ENCODE data around the gene AFAP1L2.

AFAP1L2 gene

DNA sequence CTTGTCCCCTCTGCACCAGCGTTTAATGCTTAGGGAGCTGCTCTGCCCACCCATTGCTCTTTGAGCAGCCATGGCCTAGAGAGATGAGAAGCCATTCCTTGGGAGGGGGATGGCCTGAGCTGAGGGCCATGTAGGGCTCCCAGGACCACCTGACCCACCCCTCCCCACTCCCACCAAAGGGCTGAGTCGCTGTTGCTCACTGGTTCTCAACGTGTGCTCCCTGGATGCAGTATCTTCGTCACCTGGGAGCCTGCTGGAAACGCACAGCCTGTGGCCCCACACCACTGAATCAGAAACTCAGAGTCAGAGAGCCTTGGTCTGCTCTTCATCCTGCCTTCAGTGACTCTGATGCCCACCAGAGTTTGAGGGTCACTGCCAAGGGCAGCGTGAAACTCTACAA, 128.2 kb downstream of the AFAP1L2 start:
- Histone ChIP-seq H3K9me3 (replicated peaks in 1 of 11) (no peaks in the 10 kb centered on the region), H3K9ac (no peak overlapping the region), H3K27me3 (no peaks in the 10 kb centered on the region), H4K20me1 (no peaks in the 10 kb centered on the region), H3K4me1 (peaks cover 0 to 15% (median 0%) of the 10 kb centered on the region in 10 experiments; a peak in 3 of 20 replicates), H3K36me3 (no peaks in the 10 kb centered on the region), H3K4me3 (no peak overlapping the region), H3K27ac (no peak overlapping the region), H3K4me2 (no peak overlapping the region)
- no peak for TF ChIP-seq Cebpa-rat (IDR thresholded peaks at IDR 0.05)

DNA sequence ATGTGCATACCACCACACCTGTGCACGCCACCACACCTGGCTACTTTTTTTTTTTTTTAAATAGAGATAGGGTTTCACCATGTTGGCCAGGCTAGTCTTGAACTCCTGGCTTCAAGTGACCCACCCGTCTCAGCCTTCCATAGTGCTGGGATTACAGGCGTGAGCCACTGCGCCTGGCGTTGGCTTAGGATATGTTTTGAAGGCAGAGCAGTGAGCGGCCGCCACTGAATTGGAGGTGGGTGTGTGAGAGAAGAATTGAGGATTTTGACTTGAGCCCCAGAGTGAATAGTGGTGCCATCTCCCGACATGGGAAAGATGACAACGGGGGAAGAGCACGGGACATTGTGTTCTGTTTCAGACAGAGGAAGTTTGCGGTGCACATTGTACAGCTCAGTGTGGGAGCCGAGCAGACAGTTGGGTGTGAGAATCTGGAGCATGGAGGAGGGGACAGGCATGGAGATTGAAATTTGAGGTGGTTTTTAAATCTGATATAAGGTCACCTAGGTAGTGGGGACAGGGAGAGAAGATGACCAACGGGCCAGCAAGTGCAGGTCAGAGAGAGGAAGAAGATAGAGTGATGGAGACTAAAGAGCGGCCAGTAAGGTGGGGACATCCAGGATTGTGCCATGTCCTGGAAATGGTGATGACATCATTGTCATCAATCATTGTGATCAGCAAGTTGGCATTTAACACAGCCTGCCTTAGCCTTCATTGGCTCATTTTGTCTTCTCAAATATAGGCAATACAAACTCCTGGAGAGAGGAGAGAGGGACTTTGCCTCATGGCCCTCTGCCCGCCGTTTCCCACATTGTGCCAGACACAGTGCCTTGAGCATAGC, 129.5 kb downstream of the AFAP1L2 start:
- Histone ChIP-seq H3K4me2 (no peak overlapping the region), H3K9ac (no peak overlapping the region), H3K27me3 (no peaks in the 10 kb centered on the region), H3K36me3 (no peaks in the 10 kb centered on the region), H4K20me1 (no peaks in the 10 kb centered on the region), H3K4me1 (peaks cover 0 to 15% (median 0%) of the 10 kb centered on the region in 10 experiments; a peak in 3 of 20 replicates), H3K4me3 (no peak overlapping the region), H3K9me3 (replicated peaks in 1 of 11) (no peaks in the 10 kb centered on the region), H3K27ac (no peak overlapping the region)
- no peak for TF ChIP-seq Cebpa-rat (IDR thresholded peaks at IDR 0.05)

DNA sequence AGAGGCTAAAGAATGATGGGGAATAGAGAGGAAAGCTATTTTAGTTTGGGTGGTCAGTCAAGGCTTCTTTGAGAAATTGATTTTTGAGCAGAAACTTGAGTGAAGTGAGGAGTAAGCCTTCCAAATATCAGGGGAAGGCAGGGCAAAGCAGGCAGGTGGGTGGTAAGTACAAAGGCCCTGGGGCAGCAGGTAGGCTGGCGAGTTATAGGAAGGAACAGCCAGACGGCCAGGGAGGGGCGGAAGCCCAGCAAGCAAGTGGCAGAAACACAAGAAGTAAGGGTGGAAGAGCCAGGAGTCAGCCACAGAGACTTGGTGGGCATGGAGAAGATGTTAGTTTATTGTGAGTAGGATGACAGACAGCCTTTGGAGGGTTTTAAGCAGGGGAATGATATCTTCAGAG, 130.4 kb downstream of the AFAP1L2 start:
- Histone ChIP-seq H3K4me2 (no peak overlapping the region), H3K4me3 (no peak overlapping the region), H3K9ac (no peak overlapping the region), H3K4me1 (peaks cover 0 to 15% (median 0%) of the 10 kb centered on the region in 10 experiments; a peak in 3 of 20 replicates), H3K27me3 (no peaks in the 10 kb centered on the region), H3K27ac (no peak overlapping the region), H4K20me1 (no peaks in the 10 kb centered on the region), H3K36me3 (no peaks in the 10 kb centered on the region), H3K9me3 (replicated peaks in 1 of 11) (no peaks in the 10 kb centered on the region)
- no peak for TF ChIP-seq Cebpa-rat (IDR thresholded peaks at IDR 0.05)

DNA sequence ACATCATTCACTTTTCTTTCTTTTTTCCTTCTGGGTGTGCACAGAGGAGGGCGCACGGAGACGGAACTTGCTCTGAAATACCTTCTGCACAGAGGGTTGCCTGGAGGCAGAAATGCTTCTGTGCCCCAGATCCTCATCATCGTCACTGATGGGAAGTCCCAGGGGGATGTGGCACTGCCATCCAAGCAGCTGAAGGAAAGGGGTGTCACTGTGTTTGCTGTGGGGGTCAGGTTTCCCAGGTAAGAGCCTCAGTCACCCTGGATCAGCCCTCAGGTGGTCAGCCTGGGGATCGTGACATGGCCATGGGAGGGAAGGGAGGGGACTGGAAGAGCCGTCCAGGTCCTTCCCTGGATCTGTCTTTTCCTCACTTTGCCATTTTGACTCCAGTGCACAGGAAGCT, 131.6 kb downstream of the AFAP1L2 start:
- peaks cover 0 to 15% (median 0%) of the 10 kb centered on the region in 10 experiments; a peak in 3 of 20 replicates for H3K4me1 ChIP-seq
- H3K36me3 ChIP-seq, result no peaks in the 10 kb centered on the region
- no peak for TF ChIP-seq Cebpa-rat (IDR thresholded peaks at IDR 0.05)
- 0 out of 22 replicates have a peak overlapping the region, but pooled peaks of 1 of the 11 experiments have one; percentile 9 for H3K4me2 ChIP-seq
- H3K27me3 ChIP-seq, result no peaks in the 10 kb centered on the region
- no peak overlapping the region for H3K27ac ChIP-seq
- H3K4me3 ChIP-seq, result no peak overlapping the region
- no peaks in the 10 kb centered on the region for H4K20me1 ChIP-seq
- no peaks in the 10 kb centered on the region for H3K9me3 ChIP-seq (replicated peaks in 1 of 11)
- no peak overlapping the region for H3K9ac ChIP-seq

DNA sequence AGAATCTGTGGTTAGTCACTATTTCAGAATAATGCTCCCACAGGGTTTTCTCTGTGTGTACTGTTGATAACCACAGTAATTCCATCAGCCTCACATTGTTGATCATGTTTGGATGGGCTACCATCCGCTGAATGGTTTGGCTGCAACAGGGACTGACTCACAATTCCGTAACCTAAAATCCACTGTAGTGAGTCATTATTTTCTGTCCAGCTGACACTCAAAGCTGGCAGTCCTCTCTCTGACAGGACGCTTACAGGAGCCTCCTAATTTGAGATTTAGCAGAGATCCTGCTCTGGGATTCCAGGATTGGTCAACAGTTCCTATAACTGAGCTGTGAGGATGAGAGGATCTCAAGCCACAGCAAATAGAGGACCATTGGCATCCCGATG, 132.5 kb downstream of the AFAP1L2 start:
- no peaks in the 10 kb centered on the region for H3K27me3 ChIP-seq

DNA sequence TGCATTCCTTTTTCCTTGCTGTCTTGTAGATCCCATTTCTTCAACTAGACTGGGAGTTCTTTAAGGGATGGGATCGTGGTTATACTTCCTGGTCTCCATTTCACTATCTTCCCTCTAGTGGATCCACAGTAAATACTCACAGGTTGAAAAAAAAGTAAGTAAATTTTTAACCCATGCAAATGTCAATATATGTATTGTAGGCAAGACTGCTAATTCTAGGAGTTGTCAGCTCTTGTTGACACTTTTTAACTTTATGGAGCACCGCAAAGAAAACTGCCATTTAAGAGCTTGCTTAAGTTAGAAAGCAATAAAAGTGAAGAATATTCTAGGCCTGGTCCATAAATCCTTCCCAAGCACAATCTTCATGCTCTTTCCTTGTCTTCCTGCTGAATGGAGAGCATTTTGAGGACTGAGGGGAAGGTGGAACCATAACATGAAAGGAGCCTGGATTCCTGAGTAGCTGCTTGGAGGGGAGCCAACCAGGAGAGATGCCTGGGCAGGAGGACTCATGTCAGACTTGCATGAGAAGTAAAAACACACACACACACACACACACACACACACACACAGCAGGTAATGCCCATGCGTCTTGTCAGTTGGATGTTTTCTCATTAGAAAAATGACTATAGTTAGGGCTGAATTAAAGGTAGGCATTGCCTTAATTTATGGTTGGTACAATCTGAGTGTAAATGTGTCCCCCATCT, 133.1 kb downstream of the AFAP1L2 start:
- Histone ChIP-seq H3K9me3 (replicated peaks in 1 of 11) (no peaks in the 10 kb centered on the region), H3K36me3 (no peaks in the 10 kb centered on the region), H3K9ac (no peak overlapping the region), H3K4me2 (peak overlapping the region in 1 of 11 experiments; percentile 12; a peak in 1 of 22 replicates), H3K27ac (no peak overlapping the region), H3K4me1 (peaks cover 0 to 15% (median 0%) of the 10 kb centered on the region in 10 experiments; a peak in 3 of 20 replicates), H3K27me3 (no peaks in the 10 kb centered on the region), H4K20me1 (no peaks in the 10 kb centered on the region), H3K4me3 (no peak overlapping the region)
- no peak for TF ChIP-seq Cebpa-rat (IDR thresholded peaks at IDR 0.05)

More for the DNA sequence above, 132.5 kb downstream of the AFAP1L2 start:
- no peak for TF ChIP-seq Cebpa-rat (IDR thresholded peaks at IDR 0.05)
- H3K4me3 ChIP-seq, result no peak overlapping the region
- H3K4me2 ChIP-seq, result peak overlapping the region in 1 of 11 experiments; percentile 12; a peak in 1 of 22 replicates
- peaks cover 0 to 15% (median 0%) of the 10 kb centered on the region in 10 experiments; a peak in 3 of 20 replicates for H3K4me1 ChIP-seq
- no peak overlapping the region for H3K27ac ChIP-seq
- no peaks in the 10 kb centered on the region for H3K36me3 ChIP-seq
- no peak overlapping the region for H3K9ac ChIP-seq
- H3K9me3 ChIP-seq (replicated peaks in 1 of 11), result no peaks in the 10 kb centered on the region
- no peaks in the 10 kb centered on the region for H4K20me1 ChIP-seq

DNA sequence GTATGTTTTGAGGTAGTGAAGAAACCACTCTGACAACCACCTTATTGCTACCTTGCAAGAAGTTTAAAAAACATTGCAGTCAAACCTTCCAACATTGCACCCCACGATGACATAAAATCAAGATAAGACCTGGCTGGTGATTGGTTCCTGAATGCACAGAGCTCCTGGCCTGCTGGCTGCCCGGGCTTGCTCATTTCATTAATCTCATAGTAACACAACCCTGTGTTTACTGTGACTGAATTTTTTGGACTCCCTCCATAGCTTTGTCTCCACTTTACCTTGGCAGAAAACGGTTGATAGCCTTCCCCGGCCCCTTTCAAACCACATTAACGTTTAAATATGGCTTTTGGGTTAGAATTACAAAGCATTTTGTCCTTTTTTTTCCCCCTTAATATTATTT, 137.8 kb downstream of the AFAP1L2 start:
- Histone ChIP-seq H4K20me1 (no peaks in the 10 kb centered on the region), H3K27me3 (no peaks in the 10 kb centered on the region), H3K27ac (no peak overlapping the region), H3K4me1 (peaks cover 0 to 3% (median 0%) of the 10 kb centered on the region in 10 experiments; a peak in 3 of 20 replicates), H3K36me3 (no peaks in the 10 kb centered on the region), H3K4me2 (no peak overlapping the region), H3K9me3 (replicated peaks in 1 of 11) (no peaks in the 10 kb centered on the region), H3K9ac (no peak overlapping the region), H3K4me3 (no peak overlapping the region)
- TF ChIP-seq Cebpa-rat (IDR thresholded peaks at IDR 0.05), result no peak

DNA sequence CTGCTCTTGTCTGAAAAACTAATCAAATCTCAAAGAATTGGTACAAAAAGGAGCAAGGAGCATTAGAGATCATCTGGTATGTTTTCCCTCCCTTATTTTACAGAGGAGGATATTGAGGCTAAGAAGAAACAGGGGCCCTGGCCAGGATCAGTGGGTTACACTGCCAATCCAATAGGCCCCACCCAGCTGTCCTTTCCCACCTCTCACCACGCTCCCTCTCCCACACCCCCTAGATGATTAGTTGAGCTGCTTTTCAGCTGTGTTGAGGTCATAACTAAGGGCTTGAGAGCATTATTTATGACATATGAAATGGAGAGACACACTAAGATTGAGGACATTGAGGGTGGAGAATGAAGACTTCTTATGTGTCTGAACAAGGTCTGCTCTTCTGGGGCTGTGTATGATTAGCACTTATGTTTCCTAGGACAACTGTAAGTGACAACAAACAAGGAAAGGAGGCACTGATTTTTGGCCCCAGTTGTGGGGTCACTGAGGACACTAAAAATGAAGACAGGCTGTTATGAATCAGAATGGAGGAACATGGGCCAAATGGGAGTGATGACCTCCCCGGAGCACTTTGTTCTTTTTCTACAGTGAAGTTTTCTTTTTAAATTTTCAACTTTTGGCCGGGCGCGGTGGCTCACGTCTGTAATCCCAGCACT, 138.8 kb downstream of the AFAP1L2 start:
- H3K9me3 ChIP-seq (replicated peaks in 1 of 11), result no peaks in the 10 kb centered on the region
- no peaks in the 10 kb centered on the region for H4K20me1 ChIP-seq
- no peaks in the 10 kb centered on the region for H3K4me1 ChIP-seq
- no peak overlapping the region for H3K4me3 ChIP-seq
- H3K36me3 ChIP-seq, result no peaks in the 10 kb centered on the region
- H3K27me3 ChIP-seq, result no peaks in the 10 kb centered on the region
- no peak for TF ChIP-seq Cebpa-rat (IDR thresholded peaks at IDR 0.05)
- H3K9ac ChIP-seq, result no peak overlapping the region
- H3K4me2 ChIP-seq, result no peak overlapping the region
- H3K27ac ChIP-seq, result no peak overlapping the region

DNA sequence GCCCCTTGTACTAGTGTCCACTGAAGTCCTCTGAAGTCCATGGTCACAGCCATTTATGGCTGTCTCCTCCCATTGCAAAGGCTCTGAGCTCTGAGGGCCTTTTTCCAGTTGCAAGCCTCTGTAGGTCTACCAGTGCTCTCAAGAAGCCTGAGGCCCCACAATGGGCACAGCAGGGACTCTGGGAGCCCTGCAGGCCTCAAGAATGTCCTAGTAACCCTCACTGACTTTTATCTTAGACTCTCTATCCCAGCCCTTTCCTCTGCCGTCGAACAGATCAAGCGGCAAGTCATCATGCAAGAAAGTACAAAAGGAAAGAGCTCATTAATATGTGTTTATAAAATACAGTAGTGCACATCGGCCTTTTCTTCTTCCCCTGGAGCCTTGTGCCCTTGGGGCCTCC, 141.8 kb downstream of the AFAP1L2 start:
- Histone ChIP-seq H3K9me3 (replicated peaks in 1 of 11) (peaks cover 0 to 6% (median 0%) of the 10 kb centered on the region in 11 experiments; a peak in 1 of 22 replicates), H3K4me2 (no peak overlapping the region), H3K4me1 (peaks cover 0 to 18% (median 12%) of the 10 kb centered on the region in 10 experiments; a peak in 11 of 20 replicates), H3K9ac (no peak overlapping the region), H3K36me3 (no peaks in the 10 kb centered on the region), H3K27ac (no peak overlapping the region), H3K4me3 (no peak overlapping the region), H4K20me1 (no peaks in the 10 kb centered on the region), H3K27me3 (no peaks in the 10 kb centered on the region)
- no peak for TF ChIP-seq Cebpa-rat (IDR thresholded peaks at IDR 0.05)
